Measurements from ENCODE around the gene NDUFB10. TPM values are rescaled to one million over a fixed set of nuclear protein-coding genes. Genes with fewer than 3 reads are reported as not detected.

The NDUFB10 gene
- polyA plus RNA-seq, 1 donor: 145 TPM

GRCh38 chr16:1971796-1972489 is 12.6 kb downstream of the NDUFB10 start, which contains the start of gene TBL3:
Gene TBL3 (plus strand): TSS chr16:1972053. CDS start chr16:1972165, 112 bp downstream.
- DNase-seq: peak; percentile 97

GRCh38 chr16:1972490-1972877 is 13.1 kb downstream of the NDUFB10 start:
- no peak for DNase-seq

DNA sequence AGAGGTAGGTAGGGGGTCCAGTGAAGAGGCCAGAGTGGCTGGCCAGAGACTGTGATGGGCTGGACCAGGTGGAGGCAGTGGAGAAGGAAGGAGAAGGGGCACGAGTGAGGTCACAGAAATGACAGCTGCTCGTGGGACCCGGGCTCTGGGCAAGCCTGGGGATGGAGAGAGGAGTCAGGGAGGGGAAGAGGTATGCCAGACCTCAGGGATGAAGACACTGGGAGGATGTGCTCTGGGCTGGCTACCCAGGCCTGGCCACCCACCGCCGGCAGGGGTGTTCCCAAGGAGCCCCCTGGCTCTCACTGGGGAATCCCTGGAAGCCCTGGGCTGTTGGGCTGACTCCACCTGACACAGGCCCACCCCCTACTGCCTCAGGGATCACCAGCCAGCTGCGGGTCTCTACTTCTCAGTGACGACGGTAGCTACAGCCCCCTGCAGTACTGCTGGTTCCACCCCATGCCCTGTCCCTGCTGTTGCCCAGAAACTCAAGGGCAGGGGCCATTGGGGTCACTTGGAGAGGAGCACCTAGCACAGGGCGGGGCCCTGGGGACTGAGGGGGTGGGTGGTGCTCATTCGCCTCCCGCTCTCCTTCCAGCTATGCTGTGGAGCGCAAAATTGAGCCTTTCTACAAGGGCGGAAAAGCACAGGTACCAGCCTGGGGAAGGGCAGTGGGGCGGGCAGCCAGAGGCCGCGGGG is 14.3 kb downstream of the NDUFB10 start:
- no peak for DNase-seq

DNA sequence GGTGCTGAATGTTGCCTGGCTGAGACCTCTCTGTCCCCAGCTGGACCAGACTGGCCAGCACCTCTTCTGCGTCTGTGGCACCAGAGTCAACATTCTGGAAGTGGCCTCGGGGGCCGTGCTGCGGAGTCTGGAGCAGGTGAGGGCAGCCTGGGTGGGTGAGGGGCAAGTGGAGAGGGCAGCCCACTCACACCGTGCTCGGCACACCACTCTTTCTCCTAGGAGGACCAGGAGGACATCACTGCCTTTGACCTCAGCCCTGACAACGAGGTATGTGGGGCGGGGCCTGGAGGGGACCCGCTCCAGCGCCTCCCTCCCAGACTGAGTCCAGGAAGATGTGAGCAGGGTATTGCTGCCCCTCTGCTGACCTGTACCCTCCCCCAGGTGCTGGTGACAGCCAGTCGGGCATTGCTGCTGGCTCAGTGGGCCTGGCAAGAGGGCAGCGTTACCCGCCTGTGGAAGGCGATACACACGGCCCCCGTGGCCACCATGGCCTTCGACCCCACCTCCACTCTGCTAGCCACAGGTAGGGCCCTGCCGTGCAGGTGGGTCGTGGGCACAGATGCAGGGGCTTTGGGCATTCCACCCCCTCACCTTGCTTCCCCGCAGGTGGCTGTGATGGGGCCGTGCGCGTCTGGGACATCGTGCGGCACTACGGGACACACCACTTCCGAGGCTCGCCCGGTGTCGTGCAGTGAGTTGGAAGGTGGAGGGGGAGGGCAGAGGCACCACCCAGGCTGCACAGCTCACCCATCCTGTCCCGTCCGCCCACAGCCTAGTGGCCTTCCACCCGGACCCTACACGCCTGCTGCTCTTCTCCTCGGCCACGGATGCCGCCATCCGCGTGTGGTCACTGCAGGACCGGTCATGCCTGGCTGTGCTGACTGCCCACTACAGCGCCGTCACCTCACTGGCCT is 15.1 kb downstream of the NDUFB10 start:
- DNase-seq: no peak

DNA sequence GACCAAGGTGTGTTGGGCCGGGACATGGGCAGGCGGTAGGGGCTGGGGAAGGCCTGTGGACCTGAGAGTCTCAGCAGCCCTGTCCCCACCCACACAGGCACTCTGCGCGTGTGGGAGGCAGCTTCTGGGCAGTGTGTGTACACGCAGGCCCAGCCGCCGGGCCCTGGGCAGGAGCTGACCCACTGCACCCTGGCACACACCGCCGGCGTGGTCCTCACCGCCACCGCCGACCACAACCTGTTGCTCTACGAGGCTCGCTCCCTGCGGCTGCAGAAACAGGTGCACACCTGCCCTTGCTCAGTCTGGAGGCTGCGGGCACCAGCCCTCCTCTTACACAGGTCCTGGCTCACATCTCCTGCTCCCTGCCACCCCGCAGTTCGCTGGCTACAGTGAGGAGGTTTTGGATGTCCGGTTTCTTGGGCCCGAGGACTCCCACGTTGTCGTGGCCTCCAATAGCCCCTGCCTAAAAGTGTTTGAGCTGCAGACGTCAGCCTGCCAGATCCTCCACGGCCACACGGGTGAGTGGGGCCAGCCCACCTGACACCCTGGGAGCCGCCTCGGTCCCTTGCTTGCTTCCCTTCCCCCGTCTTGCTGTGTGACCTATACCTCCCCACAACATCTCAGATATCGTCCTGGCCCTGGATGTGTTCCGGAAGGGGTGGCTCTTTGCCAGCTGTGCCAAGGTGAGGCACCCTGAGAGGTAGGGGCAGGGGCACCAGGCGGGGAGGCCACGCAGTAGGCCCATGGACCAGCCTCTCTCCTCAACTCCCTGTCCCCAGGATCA is 16.3 kb downstream of the NDUFB10 start:
- DNase-seq: no peak

DNA sequence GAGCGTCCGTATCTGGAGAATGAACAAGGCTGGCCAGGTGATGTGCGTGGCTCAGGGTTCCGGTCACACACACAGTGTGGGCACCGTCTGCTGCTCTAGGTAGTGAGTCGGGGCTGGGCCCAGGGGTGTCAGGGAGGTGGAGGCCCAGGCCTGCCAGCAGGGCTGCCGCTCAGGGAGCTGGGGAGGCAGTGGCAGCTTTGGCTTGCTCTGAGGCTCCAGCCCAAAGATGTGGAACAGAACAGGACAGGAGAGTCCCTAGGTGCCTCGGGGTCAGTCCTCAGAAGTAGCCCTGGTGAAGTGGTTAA is 16.8 kb downstream of the NDUFB10 start:
- DNase-seq: no peak

- no peak for DNase-seq
These were observed 17.9 kb downstream of the NDUFB10 start for GRCh38 chr16:1976951-1977874.

DNA sequence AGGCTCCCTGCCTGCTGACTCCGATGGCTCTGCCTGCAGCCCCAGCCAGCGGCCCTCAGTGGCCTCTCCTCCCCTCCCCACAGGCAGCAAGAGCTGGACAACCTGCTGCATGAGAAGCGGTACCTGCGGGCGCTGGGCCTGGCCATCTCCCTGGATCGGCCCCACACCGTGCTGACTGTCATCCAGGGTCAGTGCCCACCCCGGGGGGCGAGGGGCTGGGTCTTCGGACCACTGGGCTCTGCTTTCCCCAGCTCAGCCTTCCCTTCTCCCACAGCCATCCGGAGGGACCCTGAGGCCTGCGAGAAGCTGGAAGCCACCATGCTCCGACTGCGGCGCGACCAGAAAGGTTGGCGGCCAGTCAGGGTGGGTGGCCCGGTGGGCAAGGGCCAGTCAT is 18.5 kb downstream of the NDUFB10 start:
- no peak for DNase-seq

GRCh38 chr16:1978476-1979120 is 19.3 kb downstream of the NDUFB10 start:
- no peak for DNase-seq

- DNase-seq: no peak
These were observed 20.1 kb downstream of the NDUFB10 start for GRCh38 chr16:1979271-1980029.

DNA sequence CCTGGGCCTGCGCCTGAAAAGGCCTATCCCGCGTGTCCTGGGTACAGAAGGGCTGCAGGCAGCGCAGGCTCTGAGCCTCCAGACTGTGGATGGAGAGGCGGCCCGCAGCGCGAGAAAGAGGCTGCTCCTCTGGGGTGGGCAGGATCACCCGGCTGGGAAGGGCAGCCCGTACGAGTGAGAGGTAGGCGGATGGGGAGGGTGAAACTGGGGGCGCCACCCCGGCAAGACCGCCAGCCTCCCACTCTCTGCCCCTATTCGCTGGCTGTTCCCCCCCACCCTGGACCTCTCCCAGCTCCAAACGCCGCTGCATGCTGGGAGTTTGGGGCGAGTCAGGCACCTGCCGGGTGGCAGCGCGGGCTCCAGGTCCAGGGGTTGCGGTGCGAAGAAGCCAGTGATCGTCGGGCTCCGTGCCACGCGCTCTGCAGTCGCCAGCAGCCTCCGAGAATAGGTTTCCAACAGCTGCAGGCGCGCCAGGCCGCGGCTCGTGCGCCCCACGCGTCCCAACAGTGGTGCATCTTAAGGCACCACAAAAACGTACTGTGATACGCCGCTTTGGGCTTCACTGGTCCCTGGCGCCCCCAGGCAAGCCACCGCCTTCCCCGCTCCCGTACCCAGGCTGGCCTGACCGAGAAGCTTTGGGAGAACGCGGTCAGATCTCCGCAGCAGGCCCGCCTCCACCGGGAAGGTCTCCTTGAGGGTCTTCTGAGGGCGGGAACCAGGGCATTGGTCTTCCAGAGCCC is 20.9 kb downstream of the NDUFB10 start:
- DNase-seq: no peak

- no peak for DNase-seq
These were observed 21.4 kb downstream of the NDUFB10 start for GRCh38 chr16:1980770-1981087.

DNA sequence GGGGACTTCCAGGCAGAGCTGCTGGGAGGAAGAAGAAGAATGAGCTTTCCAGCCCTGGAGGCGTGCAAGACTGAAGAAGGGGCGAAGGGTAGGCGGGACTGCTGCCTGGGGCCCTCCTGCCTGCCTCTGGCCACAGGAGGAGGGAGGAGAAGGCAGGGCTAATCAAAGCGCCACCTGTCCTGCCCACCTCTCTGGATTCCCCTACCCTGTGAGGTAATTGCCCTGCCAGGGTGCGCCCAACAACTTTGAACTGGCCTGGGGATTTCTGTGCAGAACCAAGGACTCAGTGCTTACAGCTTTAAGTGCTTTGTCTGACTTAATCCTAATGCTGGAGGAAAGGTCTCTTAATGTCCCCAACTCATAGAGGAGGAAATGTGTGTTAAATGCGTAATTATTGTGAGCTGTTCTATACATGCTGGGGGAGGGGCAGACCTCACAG is 22.1 kb downstream of the NDUFB10 start, which contains the start of gene NOXO1:
NOXO1 (minus strand) TSS at position 72 of the 439 bp plus-strand sequence. CDS start 290 bp downstream, outside the sequence.
- no peak for DNase-seq

DNA sequence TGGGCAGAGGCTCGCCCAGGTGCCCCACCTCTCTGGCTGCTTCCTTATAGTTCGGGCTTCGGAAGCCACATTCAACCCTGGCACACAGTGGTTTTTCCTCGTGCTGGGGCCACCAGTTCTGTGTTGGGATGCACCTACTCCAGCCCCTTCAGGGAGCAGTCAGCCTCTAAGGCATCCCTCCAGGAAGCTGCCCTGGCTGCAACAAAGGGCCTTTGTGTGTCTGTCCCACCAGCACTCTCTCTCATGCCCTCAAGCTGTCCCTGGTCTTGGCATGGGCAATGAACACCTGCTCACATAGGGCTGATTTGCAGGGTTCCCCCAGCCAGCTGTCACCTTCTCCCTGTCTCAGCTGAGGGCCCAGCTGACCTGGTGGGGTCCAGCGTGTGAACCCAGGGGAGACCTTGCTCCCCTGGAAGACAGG is 22.7 kb downstream of the NDUFB10 start:
- no peak for DNase-seq

- no peak for DNase-seq
These were observed 23.7 kb downstream of the NDUFB10 start for GRCh38 chr16:1982991-1983543.

GRCh38 chr16:1983544-1984346 is 24.4 kb downstream of the NDUFB10 start, which contains the start of gene GFER:
Gene GFER (plus strand): TSS chr16:1984193. CDS start chr16:1984219, 26 bp downstream.
- DNase-seq: peak; percentile 94

GRCh38 chr16:1984347-1985225 is 25.2 kb downstream of the NDUFB10 start:
- no peak for DNase-seq
